Spinal cord (tissue), 10 donors: ENCODE data around the gene KIRREL3. TPM values are rescaled to one million over a fixed set of nuclear protein-coding genes. Genes with fewer than 3 reads are reported as not detected.

ENCODE experiments used
- DNase-seq, 6 donors: peaks; one replicate each; pipeline versions ENCODE4 v3.0.0 to v3.0.0-alpha.2; 2013 to 2015; ENCODE audit warnings: low spot score in 6 of 6, low read depth in 4 of 6
- H3K27ac ChIP-seq: one replicate; pipeline ENCODE4 v1.5.1; 2013; ENCODE audit warnings: low read depth, low read length, control low read depth
- H3K27me3 ChIP-seq: one replicate; pipeline ENCODE4 v1.6.1; 2013; ENCODE audit warnings: low read length; ENCODE audit not compliant: control insufficient read depth, insufficient read depth
- H3K36me3 ChIP-seq: one replicate; pipeline ENCODE4 v1.6.1; 2013; ENCODE audit warnings: low read length; ENCODE audit not compliant: control insufficient read depth, insufficient read depth
- H3K4me1 ChIP-seq: one replicate; pipeline ENCODE4 v1.6.1; 2013; ENCODE audit warnings: low read length; ENCODE audit not compliant: control insufficient read depth, insufficient read depth
- H3K4me3 ChIP-seq: one replicate; pipeline ENCODE4 v1.5.1; 2013; ENCODE audit warnings: low read depth, low read length, control low read depth
- H3K9me3 ChIP-seq: one replicate; pipeline ENCODE4 v1.6.1; 2013; ENCODE audit warnings: low read length; ENCODE audit not compliant: control insufficient read depth, insufficient read depth
- WGBS: methylation state at CpG from one replicate; pipeline ENCODE4 v1.1.5; 2013; ENCODE audit warnings: missing lambda C conversion rate; ENCODE audit not compliant: insufficient coverage; 5-methylcytosine and 5-hydroxymethylcytosine counted together
- polyA plus RNA-seq, 2 donors: library from polyadenylated mRNA; unstranded; fragments of 120-200 nt; gene quantifications; one replicate each; pipeline ENCODE4 v1.2.1, GENCODE V29; 2013; ENCODE audit not compliant: insufficient read length in 2 of 2
- total RNA-seq, 2 donors: library from RNA; depleted of rRNA in 1 of 2; stranded (reverse); fragments of 120-200 nt in 1 of 2; fragments of >200 nt in 1 of 2; gene quantifications; one replicate each; pipeline versions ENCODE4 v1.2.3 to v1.2.4, GENCODE V29; 2013 to 2014
- donor health status: healthy.

Gene KIRREL3
- total and polyA plus RNA-seq, 4 donors = 10.0 to 58.1 (median 31.7) TPM

- Histone ChIP-seq H3K36me3 (peaks cover 7% of the 10 kb centered on the region), H3K27me3 (peaks cover 4% of the 10 kb centered on the region), H3K9me3 (no peaks in the 10 kb centered on the region), H3K4me1 (peaks cover 31% of the 10 kb centered on the region), H3K27ac (no peak overlapping the region), H3K4me3 (no peak overlapping the region)
- WGBS = 61% methylated on average over 4 of the region's 5 CpGs
- DNase-seq = no peak
Measured at GRCh38 chr11:126528075-126528474, 472.5 kb downstream of the KIRREL3 start.

GRCh38 chr11:126527651-126528050 is 472.9 kb downstream of the KIRREL3 start:
- 58% methylated on average over 4 of the region's 5 CpGs for WGBS
- H3K4me3 ChIP-seq = no peak overlapping the region
- peaks cover 36% of the 10 kb centered on the region for H3K4me1 ChIP-seq
- no peaks in the 10 kb centered on the region for H3K9me3 ChIP-seq
- H3K27ac ChIP-seq = no peak overlapping the region
- H3K27me3 ChIP-seq = peaks cover 4% of the 10 kb centered on the region
- peaks cover 8% of the 10 kb centered on the region for H3K36me3 ChIP-seq
- no peak for DNase-seq

- Histone ChIP-seq H3K36me3 (peaks cover 8% of the 10 kb centered on the region), H3K4me3 (no peak overlapping the region), H3K27me3 (peaks cover 4% of the 10 kb centered on the region), H3K27ac (no peak overlapping the region), H3K9me3 (no peaks in the 10 kb centered on the region), H3K4me1 (peaks cover 37% of the 10 kb centered on the region)
- WGBS = 77% methylated on average over 10 of the region's 10 CpGs
- no peak for DNase-seq
Measured at GRCh38 chr11:126526471-126526870, 474.1 kb downstream of the KIRREL3 start.

GRCh38 chr11:126525702-126526101 is 474.9 kb downstream of the KIRREL3 start:
- Histone ChIP-seq H3K9me3 (no peaks in the 10 kb centered on the region), H3K4me3 (no peak overlapping the region), H3K27ac (no peak overlapping the region), H3K4me1 (peaks cover 43% of the 10 kb centered on the region), H3K27me3 (peaks cover 4% of the 10 kb centered on the region), H3K36me3 (peaks cover 14% of the 10 kb centered on the region)
- no peak for DNase-seq
- WGBS = no CpG with 5 or more reads among the region's 4 CpGs

- WGBS = 91% methylated on average over 10 of the region's 10 CpGs
- Histone ChIP-seq H3K9me3 (no peaks in the 10 kb centered on the region), H3K4me3 (no peak overlapping the region), H3K4me1 (peaks cover 48% of the 10 kb centered on the region), H3K36me3 (peaks cover 15% of the 10 kb centered on the region), H3K27me3 (peaks cover 4% of the 10 kb centered on the region), H3K27ac (no peak overlapping the region)
- no peak for DNase-seq
Measured at GRCh38 chr11:126525216-126525615, 475.4 kb downstream of the KIRREL3 start.

- peaks cover 19% of the 10 kb centered on the region for H3K36me3 ChIP-seq
- DNase-seq = peak in 2 of 6 donors; percentile 57 to 84
- H3K27ac ChIP-seq = no peak overlapping the region
- H3K9me3 ChIP-seq = no peaks in the 10 kb centered on the region
- peaks cover 4% of the 10 kb centered on the region for H3K27me3 ChIP-seq
- 33% methylated on average over 1 of the region's 4 CpGs for WGBS
- peaks cover 55% of the 10 kb centered on the region for H3K4me1 ChIP-seq
- no peak overlapping the region for H3K4me3 ChIP-seq
Measured at GRCh38 chr11:126523441-126524205, 476.9 kb downstream of the KIRREL3 start.

- 77% methylated on average over 6 of the region's 7 CpGs for WGBS
- H3K27ac ChIP-seq = no peak overlapping the region
- peaks cover 58% of the 10 kb centered on the region for H3K4me1 ChIP-seq
- DNase-seq = no peak
- no peak overlapping the region for H3K4me3 ChIP-seq
- no peaks in the 10 kb centered on the region for H3K9me3 ChIP-seq
- peaks cover 2% of the 10 kb centered on the region for H3K27me3 ChIP-seq
- H3K36me3 ChIP-seq = peaks cover 21% of the 10 kb centered on the region
Measured at GRCh38 chr11:126522606-126523005, 478.0 kb downstream of the KIRREL3 start.

- peaks cover 2% of the 10 kb centered on the region for H3K27me3 ChIP-seq
- no peak overlapping the region for H3K27ac ChIP-seq
- no peaks in the 10 kb centered on the region for H3K9me3 ChIP-seq
- WGBS = 100% methylated on average over 1 of the region's 4 CpGs
- no peak overlapping the region for H3K4me3 ChIP-seq
- DNase-seq = no peak
- peaks cover 21% of the 10 kb centered on the region for H3K36me3 ChIP-seq
- H3K4me1 ChIP-seq = peaks cover 60% of the 10 kb centered on the region
Measured at GRCh38 chr11:126522152-126522551, 478.4 kb downstream of the KIRREL3 start.

- WGBS = 94% methylated on average over 11 of the region's 11 CpGs
- Histone ChIP-seq H3K36me3 (peaks cover 20% of the 10 kb centered on the region), H3K4me3 (no peak overlapping the region), H3K9me3 (no peaks in the 10 kb centered on the region), H3K27ac (no peak overlapping the region), H3K27me3 (peaks cover 2% of the 10 kb centered on the region), H3K4me1 (peaks cover 54% of the 10 kb centered on the region)
- no peak for DNase-seq
Measured at GRCh38 chr11:126521196-126521595, 479.4 kb downstream of the KIRREL3 start.
